ENCODE measurements around the gene SLC4A1. TPM values are rescaled to one million over a fixed set of nuclear protein-coding genes. Genes with fewer than 3 reads are reported as not detected.
"Not testable (repeated sequence)": the region's sequence is repeated elsewhere in the genome, so short reads cannot be mapped to it uniquely, and the experiment has no call there.

The SLC4A1 gene
- polyA plus RNA-seq, 1 experiment = not detected

DNA sequence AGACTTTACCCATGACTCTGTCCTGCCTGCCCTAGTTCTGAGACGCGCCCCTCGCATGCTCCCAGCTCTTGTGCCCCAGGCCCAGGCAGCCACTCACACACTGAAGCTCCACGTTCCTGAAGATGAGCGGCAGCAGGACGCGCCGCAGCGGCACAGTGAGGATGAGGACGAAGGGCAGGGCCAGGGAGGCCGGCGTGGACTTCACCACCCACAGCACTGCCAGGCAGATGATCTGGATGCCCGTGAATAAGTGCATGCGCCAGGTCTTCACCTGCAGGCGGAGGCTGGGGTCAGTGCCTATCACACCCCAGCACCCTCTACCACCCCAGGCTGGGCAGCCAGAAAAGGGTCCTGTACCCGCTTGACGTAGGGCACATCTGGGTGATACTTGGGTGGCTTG, 16.9 kb downstream of the SLC4A1 start:
- Histone ChIP-seq H3K27me3 (ENCODE audit: control insufficient read depth, insufficient read depth, low read length) (no peaks in the 10 kb centered on the region), H3K4me3 (ENCODE audit: low read depth, low read length) (no peak overlapping the region), H3K36me3 (ENCODE audit: control insufficient read depth, insufficient read depth, low read length) (no peaks in the 10 kb centered on the region)
- TF ChIP-seq, protein P1, sequence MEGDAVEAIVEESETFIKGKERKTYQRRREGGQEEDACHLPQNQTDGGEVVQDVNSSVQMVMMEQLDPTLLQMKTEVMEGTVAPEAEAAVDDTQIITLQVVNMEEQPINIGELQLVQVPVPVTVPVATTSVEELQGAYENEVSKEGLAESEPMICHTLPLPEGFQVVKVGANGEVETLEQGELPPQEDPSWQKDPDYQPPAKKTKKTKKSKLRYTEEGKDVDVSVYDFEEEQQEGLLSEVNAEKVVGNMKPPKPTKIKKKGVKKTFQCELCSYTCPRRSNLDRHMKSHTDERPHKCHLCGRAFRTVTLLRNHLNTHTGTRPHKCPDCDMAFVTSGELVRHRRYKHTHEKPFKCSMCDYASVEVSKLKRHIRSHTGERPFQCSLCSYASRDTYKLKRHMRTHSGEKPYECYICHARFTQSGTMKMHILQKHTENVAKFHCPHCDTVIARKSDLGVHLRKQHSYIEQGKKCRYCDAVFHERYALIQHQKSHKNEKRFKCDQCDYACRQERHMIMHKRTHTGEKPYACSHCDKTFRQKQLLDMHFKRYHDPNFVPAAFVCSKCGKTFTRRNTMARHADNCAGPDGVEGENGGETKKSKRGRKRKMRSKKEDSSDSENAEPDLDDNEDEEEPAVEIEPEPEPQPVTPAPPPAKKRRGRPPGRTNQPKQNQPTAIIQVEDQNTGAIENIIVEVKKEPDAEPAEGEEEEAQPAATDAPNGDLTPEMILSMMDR (IDR thresholded peaks at IDR 0.05; ENCODE audit: insufficient read depth, low read depth, low read length) = no peak
- ChIA-PET CTCF (no interaction called here), POLR2A (no interaction called here)
- DNase-seq (ENCODE audit: low read depth) = no peak

DNA sequence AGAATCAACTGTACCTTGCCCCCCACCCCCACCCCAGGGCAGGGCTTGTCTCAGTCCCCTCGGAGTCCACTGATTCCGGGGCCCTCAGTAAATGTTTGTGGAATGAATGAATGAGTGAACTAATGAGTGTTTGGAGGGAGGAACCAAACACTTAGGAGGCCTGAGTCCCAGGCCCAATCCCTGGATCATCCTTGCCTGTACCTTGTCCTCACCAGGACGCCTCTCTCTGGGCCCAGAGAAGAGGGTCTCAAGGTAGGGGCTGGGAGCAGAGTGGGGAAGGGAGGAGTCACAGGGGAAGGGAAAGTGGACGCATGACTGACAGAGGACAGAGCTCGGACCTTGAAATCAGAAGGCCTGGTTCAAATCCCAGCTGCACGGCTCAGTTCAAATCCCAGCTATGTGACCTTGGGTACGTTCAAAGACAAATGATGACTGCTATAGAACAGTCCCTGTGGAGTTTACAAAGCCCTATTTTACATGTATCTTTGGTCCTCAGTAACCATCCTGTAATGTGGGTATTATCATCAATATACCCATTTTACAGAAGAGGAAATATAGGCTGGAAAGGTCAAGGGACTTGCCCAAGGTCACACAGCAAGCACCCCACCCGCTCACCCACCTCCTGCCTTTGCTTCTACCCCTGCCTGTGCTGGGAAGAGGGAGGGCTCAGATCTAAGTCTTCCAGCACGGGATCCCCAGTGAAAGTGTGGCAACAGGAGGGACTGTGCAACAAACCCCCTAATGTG, 18.3 kb downstream of the SLC4A1 start:
- ChIA-PET CTCF (interaction anchor here (0.9 kb wide), 1 partner anchor 9 kb away, joined by 3 read pairs; no protein-coding TSS in a partner anchor), POLR2A (no interaction called here)
- Histone ChIP-seq H3K36me3 (ENCODE audit: control insufficient read depth, insufficient read depth, low read length) (no peaks in the 10 kb centered on the region), H3K27me3 (ENCODE audit: control insufficient read depth, insufficient read depth, low read length) (no peaks in the 10 kb centered on the region), H3K4me3 (ENCODE audit: low read depth, low read length) (no peak overlapping the region)
- TF ChIP-seq, protein P1 (IDR thresholded peaks at IDR 0.05; ENCODE audit: insufficient read depth, low read depth, low read length) = no peak
- DNase-seq (ENCODE audit: low read depth) = no peak

DNA sequence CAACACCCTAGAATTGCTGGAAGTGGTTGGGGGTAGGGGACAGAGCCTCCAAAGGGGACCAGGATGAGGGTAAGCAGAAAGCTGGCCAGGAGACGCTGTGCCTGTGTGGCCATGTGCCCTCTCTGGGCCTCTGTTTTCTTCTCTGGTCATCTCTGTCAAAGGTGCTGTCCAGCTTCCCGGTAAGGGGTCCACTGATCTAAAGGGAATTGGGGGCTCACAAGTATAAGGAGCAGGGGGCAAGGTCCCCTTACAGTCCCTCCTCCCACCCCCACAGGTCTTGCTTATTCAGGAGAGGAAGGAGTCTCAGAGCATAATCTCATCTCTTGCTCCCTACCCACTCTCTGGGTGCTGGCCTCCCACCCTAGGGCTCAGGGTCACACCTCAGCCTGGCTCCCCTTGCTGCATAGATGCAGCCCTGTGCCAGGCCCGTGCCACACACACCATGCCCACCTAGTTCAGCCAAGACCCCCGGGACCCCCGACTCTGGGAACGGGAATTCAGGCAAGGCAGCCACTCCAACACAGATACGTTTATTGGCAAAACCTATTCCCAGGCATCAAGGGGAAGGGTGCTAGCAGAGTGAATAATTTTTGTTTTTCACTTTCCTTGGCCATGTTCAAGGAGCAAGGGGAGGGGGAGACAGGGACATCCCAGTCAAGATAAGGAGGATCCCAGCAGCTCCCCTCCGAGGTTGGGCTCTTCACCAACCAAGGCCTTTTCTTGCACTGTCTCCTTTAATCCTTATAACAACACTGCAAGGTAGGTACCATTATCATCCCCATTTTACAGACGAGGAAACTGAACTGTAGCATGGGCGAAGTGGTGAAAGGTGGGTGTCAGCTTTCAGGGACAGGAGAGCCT, 19.8 kb downstream of the SLC4A1 start:
- ChIA-PET CTCF (interaction anchor here (1.0 kb wide), 1 partner anchor 83 kb away, joined by 3 read pairs; no protein-coding TSS in a partner anchor), POLR2A (no interaction called here)
- TF ChIP-seq, protein P1 (IDR thresholded peaks at IDR 0.05; ENCODE audit: insufficient read depth, low read depth, low read length) = no peak
- H3K27me3 ChIP-seq (ENCODE audit: control insufficient read depth, insufficient read depth, low read length) = no peaks in the 10 kb centered on the region
- DNase-seq (ENCODE audit: low read depth) = no peak
- H3K4me3 ChIP-seq (ENCODE audit: low read depth, low read length) = no peak overlapping the region
- no peaks in the 10 kb centered on the region for H3K36me3 ChIP-seq (ENCODE audit: control insufficient read depth, insufficient read depth, low read length)

DNA sequence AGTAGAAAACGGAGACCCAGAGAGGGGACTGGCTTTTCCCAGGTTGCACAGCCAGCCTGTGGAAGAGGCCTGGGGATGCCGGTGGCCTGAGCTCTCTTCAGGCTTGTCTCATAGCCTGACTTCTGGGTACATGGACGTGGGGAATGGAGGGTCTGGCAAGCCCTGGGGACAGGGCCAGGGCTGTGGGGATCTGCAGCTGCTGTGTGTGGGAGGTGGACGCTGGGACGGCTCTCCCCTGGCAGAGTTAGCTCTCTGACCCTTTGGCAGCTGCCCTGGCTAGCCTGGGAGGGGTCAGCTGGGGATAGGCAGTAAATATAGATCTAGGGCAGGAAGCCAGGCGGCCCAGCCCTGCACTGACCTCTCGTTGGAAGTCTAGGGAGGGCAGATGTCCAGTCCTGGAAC, 20.5 kb downstream of the SLC4A1 start:
- CTCF ChIA-PET = interaction anchor here (1.0 to 1.1 kb wide), 2 partner anchors 38 to 84 kb away, joined by 3 read pairs; no protein-coding TSS in a partner anchor
- POLR2A ChIA-PET = no interaction called here
- H3K27me3 ChIP-seq (ENCODE audit: control insufficient read depth, insufficient read depth, low read length) = no peaks in the 10 kb centered on the region
- no peaks in the 10 kb centered on the region for H3K36me3 ChIP-seq (ENCODE audit: control insufficient read depth, insufficient read depth, low read length)
- TF ChIP-seq, protein P1 (IDR thresholded peaks at IDR 0.05; ENCODE audit: insufficient read depth, low read depth, low read length) = no peak
- no peak overlapping the region for H3K4me3 ChIP-seq (ENCODE audit: low read depth, low read length)
- no peak for DNase-seq (ENCODE audit: low read depth)

DNA sequence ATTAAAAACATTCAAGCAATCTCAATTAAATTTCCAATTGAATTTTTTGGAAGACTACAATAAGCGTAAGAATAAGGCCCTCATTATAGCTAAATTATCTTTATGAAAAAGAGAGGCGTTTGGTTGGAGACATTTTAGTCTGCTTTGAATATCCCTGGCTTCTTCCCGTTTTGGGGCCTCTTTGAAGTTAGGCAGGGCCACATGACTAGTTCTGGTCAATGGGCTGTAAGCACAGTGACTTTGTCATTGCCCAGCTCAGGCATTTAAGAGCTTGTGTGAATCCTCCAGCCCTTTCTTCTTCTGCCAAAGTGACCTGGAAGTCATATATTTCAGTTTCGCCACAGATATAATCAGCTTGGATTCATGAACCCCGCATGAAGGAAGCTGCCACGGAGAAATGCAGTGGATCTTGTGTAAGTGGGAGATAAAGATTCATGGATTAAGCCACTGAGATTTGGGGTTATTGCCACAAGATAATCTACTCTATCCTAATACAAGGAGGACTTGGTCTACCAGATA, 26.8 kb downstream of the SLC4A1 start:
- no peak for DNase-seq (ENCODE audit: low read depth)
- CTCF ChIA-PET = no interaction called here
- 0 out of 2 replicates have a peak, but pooled peaks cover 2% of the 10 kb centered on the region for H3K27me3 ChIP-seq (ENCODE audit: control insufficient read depth, insufficient read depth, low read length)
- TF ChIP-seq, protein P1 (IDR thresholded peaks at IDR 0.05; ENCODE audit: insufficient read depth, low read depth, low read length) = no peak
- H3K36me3 ChIP-seq (ENCODE audit: control insufficient read depth, insufficient read depth, low read length) = no peaks in the 10 kb centered on the region
- no peak overlapping the region for H3K4me3 ChIP-seq (ENCODE audit: low read depth, low read length)
- POLR2A ChIA-PET = no interaction called here

DNA sequence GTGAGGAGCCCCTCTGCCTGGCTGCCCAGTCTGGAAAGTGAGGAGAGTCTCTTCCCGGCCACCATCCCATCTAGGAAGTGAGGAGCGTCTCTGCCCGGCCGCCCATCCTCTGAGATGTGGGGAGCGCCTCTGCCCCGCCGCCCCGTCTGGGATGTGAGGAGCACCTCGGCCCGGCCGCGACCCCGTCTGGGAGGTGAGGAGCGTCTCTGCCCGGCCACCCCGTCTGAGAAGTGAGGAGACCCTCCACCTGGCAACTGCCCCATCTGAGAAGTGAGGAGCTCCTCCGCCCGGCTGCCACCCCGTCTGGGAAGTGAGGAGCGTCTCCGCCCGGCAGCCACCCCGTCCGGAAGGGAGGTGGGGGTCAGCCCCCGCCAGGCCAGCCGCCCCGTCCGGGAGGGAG, 30.0 kb downstream of the SLC4A1 start:
- POLR2A ChIA-PET; H3K4me3 ChIP-seq (ENCODE audit: low read depth, low read length); CTCF ChIA-PET; H3K36me3 ChIP-seq (ENCODE audit: control insufficient read depth, insufficient read depth, low read length); DNase-seq (ENCODE audit: low read depth); H3K27me3 ChIP-seq (ENCODE audit: control insufficient read depth, insufficient read depth, low read length): not testable (repeated sequence)

Measured in BJ (cell line).